KBM-7 (cell line): Measurements from ENCODE around the gene SULT1E1.
A peak's percentile ranks its signal among the peaks of the same experiment; 100 is the strongest.

Experiments
- DNase-seq: peaks from one replicate; pipeline ENCODE4 v3.0.0-alpha.2; 2015
- in situ Hi-C: fragments of 300-500 bp; cut with MboI; formaldehyde crosslinking; loops from 2 replicates; pipeline ENCODE4 v1.14.3; 2020; ENCODE audit warnings: low sequenced_read_pairs, low pct_unique_long_range_greater_than_20kb, mixed read lengths

The SULT1E1 gene

GRCh38 chr4:69860052-69860451 lies at the start of gene SULT1E1:
Gene SULT1E1 (minus strand): TSS chr4:69860145. CDS start chr4:69857644, 2,501 bp downstream.
- peak; percentile 20 for DNase-seq
- in situ Hi-C loops = no loop called here

GRCh38 chr4:69909195-69909594 lies 49.2 kb upstream of the SULT1E1 start:
- in situ Hi-C loops = no loop called here
- no peak for DNase-seq

GRCh38 chr4:69907151-69907550 lies 47.2 kb upstream of the SULT1E1 start:
- no peak for DNase-seq
- in situ Hi-C loops = no loop called here

GRCh38 chr4:69896530-69897116 lies 36.7 kb upstream of the SULT1E1 start:
- peak; percentile 14 for DNase-seq
- in situ Hi-C loops = no loop called here

GRCh38 chr4:69894721-69895120 lies 34.8 kb upstream of the SULT1E1 start:
- no peak for DNase-seq
- in situ Hi-C loops = no loop called here

- no peak for DNase-seq
- in situ Hi-C loops = no loop called here
These were observed 34.2 kb upstream of the SULT1E1 start for GRCh38 chr4:69894186-69894585.

- peak; percentile 54 for DNase-seq
- in situ Hi-C loops = loop anchor here (10.0 kb wide), 1 partner anchor 194 kb away; no protein-coding TSS in a partner anchor
These were observed 28.4 kb upstream of the SULT1E1 start for GRCh38 chr4:69888336-69888735.

- DNase-seq = no peak
- in situ Hi-C loops = loop anchor here (10.0 kb wide), 1 partner anchor 187 kb away; no protein-coding TSS in a partner anchor
These were observed 22.2 kb upstream of the SULT1E1 start for GRCh38 chr4:69882150-69882549.

GRCh38 chr4:69881173-69881773 lies 21.3 kb upstream of the SULT1E1 start:
- in situ Hi-C loops = loop anchor here (10.0 kb wide), 1 partner anchor 186 kb away; no protein-coding TSS in a partner anchor
- DNase-seq = peak; percentile 60

GRCh38 chr4:69878250-69878649 lies 18.3 kb upstream of the SULT1E1 start:
- no peak for DNase-seq
- in situ Hi-C loops = no loop called here

- in situ Hi-C loops = no loop called here
These were observed 17.5 kb upstream of the SULT1E1 start for GRCh38 chr4:69877453-69877852.

GRCh38 chr4:69876071-69876470 lies 16.1 kb upstream of the SULT1E1 start:
- in situ Hi-C loops = no loop called here
- no peak for DNase-seq

More at GRCh38 chr4:69877453-69877852, 17.5 kb upstream of the SULT1E1 start:
- no peak for DNase-seq

- in situ Hi-C loops = no loop called here
- DNase-seq = no peak
These were observed 15.6 kb upstream of the SULT1E1 start for GRCh38 chr4:69875576-69875975.

GRCh38 chr4:69874507-69874906 lies 14.6 kb upstream of the SULT1E1 start:
- DNase-seq = no peak
- in situ Hi-C loops = no loop called here

- DNase-seq = no peak
- in situ Hi-C loops = no loop called here
These were observed 1.8 kb upstream of the SULT1E1 start for GRCh38 chr4:69861756-69862155.

- no peak for DNase-seq
- in situ Hi-C loops = no loop called here
These were observed 765 bp upstream of the SULT1E1 start for GRCh38 chr4:69860521-69861298.

GRCh38 chr4:69859140-69859685 lies 732 bp downstream of the SULT1E1 start:
- in situ Hi-C loops = no loop called here
- no peak for DNase-seq

- in situ Hi-C loops = no loop called here
- DNase-seq = no peak
These were observed 1.3 kb downstream of the SULT1E1 start for GRCh38 chr4:69858690-69859089.

- in situ Hi-C loops = no loop called here
These were observed 4.1 kb downstream of the SULT1E1 start for GRCh38 chr4:69855822-69856221.

GRCh38 chr4:69849969-69850368 lies 10.0 kb downstream of the SULT1E1 start:
- in situ Hi-C loops = no loop called here
- DNase-seq = no peak

More at GRCh38 chr4:69855822-69856221, 4.1 kb downstream of the SULT1E1 start:
- no peak for DNase-seq
